Measurements from ENCODE around the gene RAE1.

- TF ChIP-seq POLR2AphosphoS5 (IDR thresholded peaks at IDR 0.05; ENCODE audit: low read depth, low read length) (no peak), POLR2A (IDR thresholded peaks at IDR 0.05; ENCODE audit: low read depth, low read length) (no peak), TAF1 (IDR thresholded peaks at IDR 0.05; ENCODE audit: borderline replicate concordance, low read depth, low read length) (no peak)
Measured at GRCh38 chr20:57309544-57310115, 41.4 kb upstream of the RAE1 start.
